PFSK-1 (cell line): ENCODE measurements around the gene RIMS1.

Experiments
- POLR2AphosphoS5 ChIP-seq: IDR thresholded peaks from 2 replicates; pipeline ENCODE4 v1.6.1; 2012; ENCODE audit warnings: low read depth, mild to moderate bottlenecking, control low read depth, low read length, moderate library complexity
- TAF1 ChIP-seq: IDR thresholded peaks from 2 replicates; pipeline ENCODE4 v1.6.1; 2012; ENCODE audit warnings: low read length, control low read depth, borderline replicate concordance; ENCODE audit not compliant: insufficient read depth
- TF ChIP-seq, protein P1 (sequence below), 2 experiments: IDR thresholded peaks; 2 replicates each; pipeline versions ENCODE4 v1.6.1 to v1.8.0; 2011 to 2012; ENCODE audit warnings: low read depth in 2 of 2, low read length in 2 of 2, control low read depth in 1 of 2, inconsistent platforms in 1 of 2, mild to moderate bottlenecking in 1 of 2, moderate library complexity in 1 of 2; ENCODE audit not compliant: insufficient read depth in 1 of 2

DNA sequence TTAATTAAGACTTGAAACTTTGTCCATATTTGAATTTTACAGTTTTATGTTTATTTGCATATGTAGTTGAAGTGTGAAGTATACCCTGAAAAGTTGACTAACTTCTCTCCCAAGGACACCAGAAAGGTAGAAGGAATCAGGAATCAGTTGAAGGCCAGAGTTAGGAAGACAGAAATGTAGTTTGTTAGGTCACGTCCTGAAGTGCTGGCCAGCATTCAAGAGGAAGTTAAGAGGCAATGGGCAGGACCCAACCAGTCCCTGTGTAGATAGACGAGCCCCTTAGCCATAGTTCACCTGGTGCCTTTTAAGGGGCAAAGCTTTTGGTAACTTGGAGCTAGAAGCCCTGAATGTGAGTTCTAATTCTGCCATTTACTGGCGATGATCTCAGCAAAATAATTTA, 485.1 kb downstream of the RIMS1 start:
- TF ChIP-seq, protein P1, sequence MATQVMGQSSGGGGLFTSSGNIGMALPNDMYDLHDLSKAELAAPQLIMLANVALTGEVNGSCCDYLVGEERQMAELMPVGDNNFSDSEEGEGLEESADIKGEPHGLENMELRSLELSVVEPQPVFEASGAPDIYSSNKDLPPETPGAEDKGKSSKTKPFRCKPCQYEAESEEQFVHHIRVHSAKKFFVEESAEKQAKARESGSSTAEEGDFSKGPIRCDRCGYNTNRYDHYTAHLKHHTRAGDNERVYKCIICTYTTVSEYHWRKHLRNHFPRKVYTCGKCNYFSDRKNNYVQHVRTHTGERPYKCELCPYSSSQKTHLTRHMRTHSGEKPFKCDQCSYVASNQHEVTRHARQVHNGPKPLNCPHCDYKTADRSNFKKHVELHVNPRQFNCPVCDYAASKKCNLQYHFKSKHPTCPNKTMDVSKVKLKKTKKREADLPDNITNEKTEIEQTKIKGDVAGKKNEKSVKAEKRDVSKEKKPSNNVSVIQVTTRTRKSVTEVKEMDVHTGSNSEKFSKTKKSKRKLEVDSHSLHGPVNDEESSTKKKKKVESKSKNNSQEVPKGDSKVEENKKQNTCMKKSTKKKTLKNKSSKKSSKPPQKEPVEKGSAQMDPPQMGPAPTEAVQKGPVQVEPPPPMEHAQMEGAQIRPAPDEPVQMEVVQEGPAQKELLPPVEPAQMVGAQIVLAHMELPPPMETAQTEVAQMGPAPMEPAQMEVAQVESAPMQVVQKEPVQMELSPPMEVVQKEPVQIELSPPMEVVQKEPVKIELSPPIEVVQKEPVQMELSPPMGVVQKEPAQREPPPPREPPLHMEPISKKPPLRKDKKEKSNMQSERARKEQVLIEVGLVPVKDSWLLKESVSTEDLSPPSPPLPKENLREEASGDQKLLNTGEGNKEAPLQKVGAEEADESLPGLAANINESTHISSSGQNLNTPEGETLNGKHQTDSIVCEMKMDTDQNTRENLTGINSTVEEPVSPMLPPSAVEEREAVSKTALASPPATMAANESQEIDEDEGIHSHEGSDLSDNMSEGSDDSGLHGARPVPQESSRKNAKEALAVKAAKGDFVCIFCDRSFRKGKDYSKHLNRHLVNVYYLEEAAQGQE (IDR thresholded peaks at IDR 0.05; ENCODE audit: insufficient read depth in 1 of 2, low read depth in 2 of 2, low read length in 2 of 2) = 0 out of 4 replicates have a peak, but pooled peaks of 1 of the 2 experiments have one; percentile 67
- no peak for TF ChIP-seq POLR2AphosphoS5
- no peak for TF ChIP-seq TAF1
